ENCODE results near the gene PCYT1A. TPM values are rescaled to one million over a fixed set of nuclear protein-coding genes. Genes with fewer than 3 reads are reported as not detected.

Gene PCYT1A
- total RNA-seq, 1 experiment from 2014 or later = 28.5 TPM

- TF ChIP-seq CDX4 (CRISPR knock-in tag; IDR thresholded peaks at IDR 0.05; ENCODE audit: borderline replicate concordance) = no peak
Observed at GRCh38 chr3:196327405-196327804, 39.9 kb upstream of the PCYT1A start (continued).

DNA sequence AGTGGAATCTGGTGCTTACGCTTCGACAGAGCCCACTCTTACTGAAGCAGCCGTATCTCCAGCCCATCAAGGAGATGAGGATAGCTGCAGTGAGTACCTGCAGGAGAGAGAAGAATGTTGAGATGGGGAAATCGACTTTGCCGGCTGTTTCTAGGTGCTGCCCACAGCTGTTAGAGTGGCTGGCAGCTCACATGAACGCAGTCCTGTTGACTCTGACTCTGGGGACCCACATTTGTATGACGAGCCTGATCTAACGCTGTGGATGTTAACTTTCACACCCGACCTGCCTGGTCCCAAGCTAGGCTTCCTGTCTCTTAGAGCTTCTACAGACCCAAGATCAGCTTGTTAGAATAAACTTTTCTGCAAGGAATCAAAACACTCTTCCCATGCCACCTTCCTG is 39.4 kb upstream of the PCYT1A start:
- Mint-ChIP-seq H3K9me3 (no peaks in the 10 kb centered on the region), H3K27me3 (ENCODE audit: low read depth) (no peaks in the 10 kb centered on the region), H3K4me3 (no peak overlapping the region), H3K4me1 (peaks cover 12% of the 10 kb centered on the region), H3K36me3 (no peaks in the 10 kb centered on the region), H3K27ac (0 out of 2 replicates have a peak overlapping the region, but pooled peaks have one; percentile 28)
- ATAC-seq (no peak), DNase-seq (ENCODE audit: low spot score) (no peak)
- TF ChIP-seq GRHL2 (CRISPR knock-in tag; IDR thresholded peaks at IDR 0.05; ENCODE audit: insufficient replicate concordance, severe bottlenecking) (no peak), ZNF512 (CRISPR knock-in tag; IDR thresholded peaks at IDR 0.05; ENCODE audit: borderline replicate concordance) (no peak), ESRRA (CRISPR knock-in tag; IDR thresholded peaks at IDR 0.05; ENCODE audit: borderline replicate concordance) (no peak), CTCF (IDR thresholded peaks at IDR 0.05) (no peak), FOXP4 (CRISPR knock-in tag; IDR thresholded peaks at IDR 0.05) (no peak)
- ChIA-PET CTCF (interaction anchor here (1.0 kb wide), 1 partner anchor 10 kb away, joined by 3 read pairs; no protein-coding TSS in a partner anchor), POLR2A (no interaction called here)

- peak; percentile 75 for ATAC-seq
- peak; percentile 44 for DNase-seq (ENCODE audit: low spot score)
- TF ChIP-seq, protein P1, sequence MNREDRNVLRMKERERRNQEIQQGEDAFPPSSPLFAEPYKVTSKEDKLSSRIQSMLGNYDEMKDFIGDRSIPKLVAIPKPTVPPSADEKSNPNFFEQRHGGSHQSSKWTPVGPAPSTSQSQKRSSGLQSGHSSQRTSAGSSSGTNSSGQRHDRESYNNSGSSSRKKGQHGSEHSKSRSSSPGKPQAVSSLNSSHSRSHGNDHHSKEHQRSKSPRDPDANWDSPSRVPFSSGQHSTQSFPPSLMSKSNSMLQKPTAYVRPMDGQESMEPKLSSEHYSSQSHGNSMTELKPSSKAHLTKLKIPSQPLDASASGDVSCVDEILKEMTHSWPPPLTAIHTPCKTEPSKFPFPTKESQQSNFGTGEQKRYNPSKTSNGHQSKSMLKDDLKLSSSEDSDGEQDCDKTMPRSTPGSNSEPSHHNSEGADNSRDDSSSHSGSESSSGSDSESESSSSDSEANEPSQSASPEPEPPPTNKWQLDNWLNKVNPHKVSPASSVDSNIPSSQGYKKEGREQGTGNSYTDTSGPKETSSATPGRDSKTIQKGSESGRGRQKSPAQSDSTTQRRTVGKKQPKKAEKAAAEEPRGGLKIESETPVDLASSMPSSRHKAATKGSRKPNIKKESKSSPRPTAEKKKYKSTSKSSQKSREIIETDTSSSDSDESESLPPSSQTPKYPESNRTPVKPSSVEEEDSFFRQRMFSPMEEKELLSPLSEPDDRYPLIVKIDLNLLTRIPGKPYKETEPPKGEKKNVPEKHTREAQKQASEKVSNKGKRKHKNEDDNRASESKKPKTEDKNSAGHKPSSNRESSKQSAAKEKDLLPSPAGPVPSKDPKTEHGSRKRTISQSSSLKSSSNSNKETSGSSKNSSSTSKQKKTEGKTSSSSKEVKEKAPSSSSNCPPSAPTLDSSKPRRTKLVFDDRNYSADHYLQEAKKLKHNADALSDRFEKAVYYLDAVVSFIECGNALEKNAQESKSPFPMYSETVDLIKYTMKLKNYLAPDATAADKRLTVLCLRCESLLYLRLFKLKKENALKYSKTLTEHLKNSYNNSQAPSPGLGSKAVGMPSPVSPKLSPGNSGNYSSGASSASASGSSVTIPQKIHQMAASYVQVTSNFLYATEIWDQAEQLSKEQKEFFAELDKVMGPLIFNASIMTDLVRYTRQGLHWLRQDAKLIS (CRISPR knock-in tag; IDR thresholded peaks at IDR 0.05; ENCODE audit: borderline replicate concordance) = no peak
- TF ChIP-seq, protein P2, sequence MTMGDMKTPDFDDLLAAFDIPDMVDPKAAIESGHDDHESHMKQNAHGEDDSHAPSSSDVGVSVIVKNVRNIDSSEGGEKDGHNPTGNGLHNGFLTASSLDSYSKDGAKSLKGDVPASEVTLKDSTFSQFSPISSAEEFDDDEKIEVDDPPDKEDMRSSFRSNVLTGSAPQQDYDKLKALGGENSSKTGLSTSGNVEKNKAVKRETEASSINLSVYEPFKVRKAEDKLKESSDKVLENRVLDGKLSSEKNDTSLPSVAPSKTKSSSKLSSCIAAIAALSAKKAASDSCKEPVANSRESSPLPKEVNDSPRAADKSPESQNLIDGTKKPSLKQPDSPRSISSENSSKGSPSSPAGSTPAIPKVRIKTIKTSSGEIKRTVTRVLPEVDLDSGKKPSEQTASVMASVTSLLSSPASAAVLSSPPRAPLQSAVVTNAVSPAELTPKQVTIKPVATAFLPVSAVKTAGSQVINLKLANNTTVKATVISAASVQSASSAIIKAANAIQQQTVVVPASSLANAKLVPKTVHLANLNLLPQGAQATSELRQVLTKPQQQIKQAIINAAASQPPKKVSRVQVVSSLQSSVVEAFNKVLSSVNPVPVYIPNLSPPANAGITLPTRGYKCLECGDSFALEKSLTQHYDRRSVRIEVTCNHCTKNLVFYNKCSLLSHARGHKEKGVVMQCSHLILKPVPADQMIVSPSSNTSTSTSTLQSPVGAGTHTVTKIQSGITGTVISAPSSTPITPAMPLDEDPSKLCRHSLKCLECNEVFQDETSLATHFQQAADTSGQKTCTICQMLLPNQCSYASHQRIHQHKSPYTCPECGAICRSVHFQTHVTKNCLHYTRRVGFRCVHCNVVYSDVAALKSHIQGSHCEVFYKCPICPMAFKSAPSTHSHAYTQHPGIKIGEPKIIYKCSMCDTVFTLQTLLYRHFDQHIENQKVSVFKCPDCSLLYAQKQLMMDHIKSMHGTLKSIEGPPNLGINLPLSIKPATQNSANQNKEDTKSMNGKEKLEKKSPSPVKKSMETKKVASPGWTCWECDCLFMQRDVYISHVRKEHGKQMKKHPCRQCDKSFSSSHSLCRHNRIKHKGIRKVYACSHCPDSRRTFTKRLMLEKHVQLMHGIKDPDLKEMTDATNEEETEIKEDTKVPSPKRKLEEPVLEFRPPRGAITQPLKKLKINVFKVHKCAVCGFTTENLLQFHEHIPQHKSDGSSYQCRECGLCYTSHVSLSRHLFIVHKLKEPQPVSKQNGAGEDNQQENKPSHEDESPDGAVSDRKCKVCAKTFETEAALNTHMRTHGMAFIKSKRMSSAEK (CRISPR knock-in tag; IDR thresholded peaks at IDR 0.05; ENCODE audit: borderline replicate concordance) = no peak
- TF ChIP-seq FOXJ3 (CRISPR knock-in tag; IDR thresholded peaks at IDR 0.05; ENCODE audit: borderline replicate concordance) (no peak), NFYB (CRISPR knock-in tag; conservative IDR thresholded peaks at IDR 0.05; ENCODE audit: low read depth) (no peak), GABPB1 (CRISPR knock-in tag; IDR thresholded peaks at IDR 0.05) (no peak), GRHL2 (CRISPR knock-in tag; IDR thresholded peaks at IDR 0.05; ENCODE audit: insufficient replicate concordance, severe bottlenecking) (no peak), ZNF671 (CRISPR knock-in tag; IDR thresholded peaks at IDR 0.05) (no peak), RORB (CRISPR knock-in tag; IDR thresholded peaks at IDR 0.05) (no peak), ZBTB21 (CRISPR knock-in tag; IDR thresholded peaks at IDR 0.05; ENCODE audit: borderline replicate concordance) (no peak), MXD4 (CRISPR knock-in tag; IDR thresholded peaks at IDR 0.05; ENCODE audit: borderline replicate concordance) (no peak)
- Mint-ChIP-seq H3K9me3 (no peaks in the 10 kb centered on the region), H3K36me3 (no peaks in the 10 kb centered on the region), H3K27me3 (ENCODE audit: low read depth) (no peaks in the 10 kb centered on the region), H3K4me3 (no peak overlapping the region), H3K4me1 (peaks cover 17% of the 10 kb centered on the region), H3K27ac (no peak overlapping the region)
- CTCF ChIA-PET = interaction anchor here (0.6 to 1.8 kb wide), 7 partner anchors 9 to 205 kb away, joined by 3 to 9 read pairs (median 3); no protein-coding TSS in a partner anchor
- POLR2A ChIA-PET = no interaction called here
Observed at GRCh38 chr3:196323691-196324090, 36.2 kb upstream of the PCYT1A start.
